Heart left ventricle (tissue), 16 donors: ENCODE measurements around the gene NIBAN1. TPM values are rescaled to one million over a fixed set of nuclear protein-coding genes. Genes with fewer than 3 reads are reported as not detected.
A peak's percentile ranks its signal among the peaks of the same experiment; 100 is the strongest.

Source experiments
- ATAC-seq, 4 donors: fragments of 200-7000 bp; cut with Tn5 transposase; one replicate each; pipeline ENCODE4 v1.9.1; 2020 to 2022; ENCODE audit warnings: moderate library complexity in 4 of 4, mild to moderate bottlenecking in 3 of 4, moderate number of reproducible peaks in 1 of 4
- DNase-seq, 5 donors: peaks; one replicate each; pipeline ENCODE4 v3.0.0-alpha.2; 2020
- H3K27ac ChIP-seq, 12 donors: fragments of 200-600 bp; sonication (generic) in 4 of 12; one replicate each; pipeline versions ENCODE4 v1.5.0 to v1.8.0; 2016 to 2022; ENCODE audit warnings: mild to moderate bottlenecking in 2 of 12
- H3K27me3 ChIP-seq, 9 donors: fragments of 200-600 bp; sonication (generic) in 2 of 9; one replicate each; pipeline versions ENCODE4 v1.5.1 to v1.8.0; 2016 to 2022; ENCODE audit warnings: mild to moderate bottlenecking in 3 of 9
- H3K36me3 ChIP-seq, 9 donors: fragments of 200-600 bp; sonication (generic) in 2 of 9; one replicate each; pipeline versions ENCODE4 v1.5.0 to v1.8.0; 2018 to 2022; ENCODE audit warnings: mild to moderate bottlenecking in 2 of 9
- H3K4me1 ChIP-seq, 12 donors: fragments of 200-600 bp; sonication (generic) in 4 of 12; one replicate each; pipeline versions ENCODE4 v1.5.0 to v1.8.0; 2016 to 2022; ENCODE audit warnings: mild to moderate bottlenecking in 3 of 12
- H3K4me3 ChIP-seq, 12 donors: fragments of 200-600 bp; sonication (generic) in 4 of 12; one replicate each; pipeline versions ENCODE4 v1.5.0 to v1.8.0; 2017 to 2022; ENCODE audit warnings: mild to moderate bottlenecking in 9 of 12, moderate library complexity in 4 of 12
- H3K9me3 ChIP-seq, 12 donors: fragments of 200-600 bp; sonication (generic) in 4 of 12; one replicate each; pipeline versions ENCODE4 v1.5.0 to v1.8.0; 2016 to 2022; ENCODE audit warnings: mild to moderate bottlenecking in 1 of 12
- CTCF ChIP-seq, 12 donors: fragments of 200-600 bp; sonication (generic) in 4 of 12; IDR thresholded peaks; one replicate each; pipeline versions ENCODE4 v1.5.0 to v1.8.0; 2018 to 2022; ENCODE audit warnings: antibody characterized with exemption in 12 of 12, mild to moderate bottlenecking in 5 of 12
- POLR2A ChIP-seq, 2 donors: fragments of 450-650 bp; IDR thresholded peaks; one replicate each; pipeline ENCODE4 v1.6.1; 2017; ENCODE audit warnings: antibody characterized with exemption in 2 of 2, mild to moderate bottlenecking in 2 of 2, moderate library complexity in 2 of 2
- WGBS, 4 donors: extraction: QIAGEN DNeasy Blood & Tissue Kit in 2 of 4; methylation state at CpG; one replicate each; pipeline versions ENCODE4 v1.1.5 to v1.1.7; 2013 to 2018; 5-methylcytosine and 5-hydroxymethylcytosine counted together
- intact Hi-C, 10 donors: fragments of 100-400 bp; cut with DNase I; formaldehyde crosslinking; loops; one replicate each; pipeline versions ENCODE4 v1.11.1 to v1.14.2; 2022
- polyA plus RNA-seq, 2 donors: library from polyadenylated mRNA; stranded (reverse); fragments of 200-250 nt; gene quantifications; one replicate each; pipeline ENCODE4 v1.2.3, GENCODE V29; 2013
- total RNA-seq, 9 donors: library from RNA; depleted of rRNA in 2 of 9; stranded (reverse); fragments of >200 nt in 2 of 9; fragmentation: NEBNext Ultra II Directional in 3 of 9; extraction: Animal tissue kit (Norgen Biotek cat#: 25700) in 3 of 9; gene quantifications; one replicate each; pipeline versions ENCODE4 v1.1.0 to v1.2.4, GENCODE V29; 2016 to 2023
- donor health status: ischemic (EF 13 %, LVEDD 7.1; RV severe dilation, severe dysfunction).
- donor health status: healthy with polysubstance abuse.
- donor health status: DM: no; HTN: yes; CAD: no.
- donor health status: DM: no; HTN: no; CAD: no.
- donor health status: ischemic (EF 25% LVEDD 6.9; RV normal size, moderate dysfunction).
- donor health status: ischemic (EF 25% LVEDD 5.7; RV mildly dilated, moderate dysfunction).
- donor health status: healthy.
- donor health status: DM: yes; HTN: yes; CAD: no.
- donor health status: ischemic (EF 35%, LVEDD 5.7; RV mildly dilated, moderate dysfunction).
- donor health status: nonischemic (EF 11% LVEDD 7.7; RV severe dilation, severe dysfunction).
- donor health status: DM: yes; HTN: yes; CAD: no.
- donor health status: PGD.
- donor health status: ischemic (EF 29% LVEDD 5.4; RV normal size, mild dysfunction).
- donor health status: nonischemic (EF 23%, LVEDD 6.1; RV moderate dilation, normal function).

NIBAN1 gene
- total and polyA plus RNA-seq, 11 donors, result 86.0 to 609 (median 278) TPM

GRCh38 chr1:184929711-184930202 lies 44.6 kb downstream of the NIBAN1 start:
- Histone ChIP-seq H3K36me3 (peaks cover 0 to 13% (median 0%) of the 10 kb centered on the region in 9 donors), H3K27ac (peak overlapping the region in 7 of 12 donors; percentile 17 to 53 (median 27)), H3K4me3 (no peak overlapping the region), H3K27me3 (no peaks in the 10 kb centered on the region), H3K9me3 (peaks cover 0 to 9% (median 0%) of the 10 kb centered on the region in 12 donors), H3K4me1 (peaks cover 0 to 50% (median 16%) of the 10 kb centered on the region in 12 donors)
- ATAC-seq, result peak in 1 of 4 donors; percentile 7
- no peak for TF ChIP-seq CTCF (IDR thresholded peaks at IDR 0.05)
- TF ChIP-seq POLR2A (IDR thresholded peaks at IDR 0.05), result no peak
- DNase-seq, result no peak
- intact Hi-C loops, result loop anchor here in 1 of 10 donors (5.0 kb wide), 1 partner anchor 47 kb away; no protein-coding TSS in a partner anchor
- WGBS, 4 donors, result 51 to 64% (median 62%) methylated on average over 3 of the region's 3 CpGs

GRCh38 chr1:184928394-184928793 lies 45.9 kb downstream of the NIBAN1 start:
- Histone ChIP-seq H3K4me1 (peaks cover 0 to 48% (median 16%) of the 10 kb centered on the region in 12 donors), H3K27ac (peak overlapping the region in 2 of 12 donors; percentile 24 to 43), H3K27me3 (no peaks in the 10 kb centered on the region), H3K4me3 (no peak overlapping the region), H3K36me3 (peaks cover 0 to 8% (median 0%) of the 10 kb centered on the region in 9 donors), H3K9me3 (peaks cover 0 to 9% (median 0%) of the 10 kb centered on the region in 12 donors)
- TF ChIP-seq CTCF (IDR thresholded peaks at IDR 0.05), result no peak
- no peak for TF ChIP-seq POLR2A (IDR thresholded peaks at IDR 0.05)
- no peak for DNase-seq
- intact Hi-C loops, result no loop called here
- ATAC-seq, result peak; percentile 53 to 76 (median 68)
- 68 to 89% (median 83%) methylated on average over 2 of the region's 2 CpGs for WGBS, 4 donors

Other genes starting within 250 kb of the NIBAN1 start
- gene EDEM3, start 219.7 kb downstream of the NIBAN1 start, total RNA-seq, result 10 to 100 TPM; 14.3 to 28.6 (median 18.8) TPM
- 10 to 100 TPM in 1 of 2 donors, 1 to 10 TPM in 1; 7.2 to 13.3 TPM for gene EDEM3, start 219.7 kb downstream of the NIBAN1 start, polyA plus RNA-seq
- 10 to 100 TPM; 10.6 to 18.6 (median 14.3) TPM for gene RNF2, start 71.0 kb upstream of the NIBAN1 start, total RNA-seq
- 1 to 10 TPM; 2.7 to 7.2 TPM for gene RNF2, start 71.0 kb upstream of the NIBAN1 start, polyA plus RNA-seq
- gene TRMT1L, start 182.4 kb upstream of the NIBAN1 start, total RNA-seq, result 10 to 100 TPM; 21.6 to 42.3 (median 30.8) TPM
- 10 to 100 TPM in 1 of 2 donors, 1 to 10 TPM in 1; 8.4 to 13.8 TPM for gene TRMT1L, start 182.4 kb upstream of the NIBAN1 start, polyA plus RNA-seq
- gene SWT1, start 182.7 kb upstream of the NIBAN1 start, total RNA-seq, result 1 to 10 TPM; 3.9 to 8.5 (median 5.5) TPM
- gene SWT1, start 182.7 kb upstream of the NIBAN1 start, polyA plus RNA-seq, result 1 to 10 TPM; 1.7 to 2.3 TPM